Keratinocyte (primary cell): ENCODE data around the gene ADGRB2. TPM values are rescaled to one million over a fixed set of nuclear protein-coding genes. Genes with fewer than 3 reads are reported as not detected.

Source experiments
- DNase-seq: peaks from one replicate; pipeline ENCODE4 v3.0.0-alpha.2; 2011; ENCODE audit warnings: low read depth, missing footprints, low spot score
- FAIRE-seq: peaks from 2 replicates; lab custom pipeline; 2011; peaks lifted over from hg19 to GRCh38; lab: Jason Lieb, UNC
- H2AFZ ChIP-seq: 2 replicates; pipeline ENCODE4 v1.6.0; 2012; ENCODE audit warnings: low read length, control low read depth, inconsistent platforms; ENCODE audit not compliant: control insufficient read depth
- H3K27ac ChIP-seq: 2 replicates; pipeline ENCODE4 v1.5.1; 2011; ENCODE audit warnings: low read length; ENCODE audit not compliant: control insufficient read depth, insufficient read depth
- H3K27me3 ChIP-seq: 3 replicates; pipeline ENCODE4 v1.6.0; 2011; ENCODE audit warnings: low read length; ENCODE audit not compliant: control insufficient read depth, insufficient read depth; ENCODE audit errors: extremely low read depth
- H3K36me3 ChIP-seq, 2 experiments: 2 replicates in 1 of 2; 3 replicates in 1 of 2; pipeline ENCODE4 v1.5.1; 2011; ENCODE audit warnings: low read length in 2 of 2, mild to moderate bottlenecking in 1 of 2; ENCODE audit not compliant: control insufficient read depth in 2 of 2, insufficient read depth in 2 of 2; ENCODE audit errors: extremely low read depth in 1 of 2
- H3K4me1 ChIP-seq: 3 replicates; pipeline ENCODE4 v1.5.1; 2011; ENCODE audit warnings: low read length; ENCODE audit not compliant: control insufficient read depth, insufficient read depth; ENCODE audit errors: extremely low read depth
- H3K4me2 ChIP-seq: 3 replicates; pipeline ENCODE4 v1.6.0; 2011; ENCODE audit warnings: low read depth, low read length; ENCODE audit not compliant: control insufficient read depth, insufficient read depth; ENCODE audit errors: extremely low read depth
- H3K4me3 ChIP-seq, 3 experiments: fragments of 200-600 bp in 1 of 3; sonication (generic) in 1 of 3; 2 replicates in 2 of 3; 3 replicates in 1 of 3; pipeline ENCODE4 v1.5.1; 2011 to 2016; ENCODE audit warnings: low read length in 3 of 3, mild to moderate bottlenecking in 3 of 3, control low read depth in 2 of 3, inconsistent platforms in 1 of 3, low read depth in 1 of 3, mixed read lengths in 1 of 3, mixed run types in 1 of 3, moderate library complexity in 1 of 3; ENCODE audit not compliant: control insufficient read depth in 2 of 3, insufficient read depth in 2 of 3; ENCODE audit errors: extremely low read depth in 1 of 3
- H3K79me2 ChIP-seq: 2 replicates; pipeline ENCODE4 v1.6.0; 2012; ENCODE audit warnings: low read length; ENCODE audit not compliant: control insufficient read depth, insufficient read depth
- H3K9ac ChIP-seq: 3 replicates; pipeline ENCODE4 v1.6.0; 2011; ENCODE audit warnings: low read length; ENCODE audit not compliant: control insufficient read depth, insufficient read depth; ENCODE audit errors: extremely low read depth
- H3K9me1 ChIP-seq: 3 replicates; pipeline ENCODE4 v1.6.0; 2011; ENCODE audit warnings: low read length; ENCODE audit not compliant: control insufficient read depth, insufficient read depth; ENCODE audit errors: extremely low read depth
- H3K9me3 ChIP-seq: 2 replicates; pipeline ENCODE4 v1.5.1; 2012; ENCODE audit warnings: low read depth, low read length; ENCODE audit not compliant: control insufficient read depth
- H4K20me1 ChIP-seq: 3 replicates; pipeline ENCODE4 v1.6.0; 2011; ENCODE audit warnings: low read length; ENCODE audit not compliant: control insufficient read depth, insufficient read depth; ENCODE audit errors: extremely low read depth
- CTCF ChIP-seq, 3 experiments: IDR thresholded peaks in 1 of 3; conservative IDR thresholded peaks in 1 of 3; optimal IDR thresholded peaks in 1 of 3; 2 replicates in 2 of 3; 3 replicates in 1 of 3; pipeline versions ENCODE3 to v1.5.1; 2011; ENCODE audit warnings: low read length in 3 of 3, mild to moderate bottlenecking in 3 of 3, moderate library complexity in 2 of 3, control low read depth in 1 of 3, inconsistent platforms in 1 of 3; ENCODE audit not compliant: insufficient read depth in 2 of 3; ENCODE audit errors: extremely low read depth in 1 of 3
- EZH2 ChIP-seq: IDR thresholded peaks from one replicate; pipeline ENCODE4 v1.6.1; 2012; ENCODE audit warnings: inconsistent platforms, mild to moderate bottlenecking, low read length, moderate library complexity
- dilution Hi-C: fragments of 300-500 bp; cut with MboI; formaldehyde crosslinking; loops from one replicate; pipeline ENCODE4 v1.7.0; 2020; ENCODE audit warnings: low sequenced_read_pairs; ENCODE audit not compliant: extremely low pct_ligation_motif_present
- polyA plus RNA-seq, 5 experiments: library from polyadenylated mRNA; depleted of rRNA in 3 of 5; stranded (reverse) in 3 of 5; stranded (forward) in 1 of 5; unstranded in 1 of 5; fragments of >200 nt; gene quantifications; 1 replicate in 1 of 5; 2 replicates in 3 of 5; 3 replicates in 1 of 5; pipeline versions ENCODE4 v1.2.1 to v1.2.3, GENCODE V29; 2011 to 2012; ENCODE audit warnings: missing spikeins in 2 of 5, low read depth in 1 of 5, low replicate concordance in 1 of 5

ADGRB2 gene
- polyA plus RNA-seq, 1 donor (not counting 4 experiments of a cell fraction or from before 2014, with no cell fraction given), result 0.68 TPM

- Histone ChIP-seq H3K4me1 (peaks cover 2% of the 10 kb centered on the region), H3K27me3 (no peaks in the 10 kb centered on the region), H3K27ac (no peak overlapping the region), H3K36me3 (no peaks in the 10 kb centered on the region), H3K9ac (no peak overlapping the region), H2AFZ (no peak overlapping the region), H3K4me2 (no peak overlapping the region), H3K9me1 (no peaks in the 10 kb centered on the region), H3K9me3 (no peaks in the 10 kb centered on the region), H3K4me3 (no peak overlapping the region), H4K20me1 (no peaks in the 10 kb centered on the region), H3K79me2 (no peaks in the 10 kb centered on the region)
- no peak for FAIRE-seq
- dilution Hi-C loops, result no loop called here
- no peak for DNase-seq
- TF ChIP-seq CTCF (optimal IDR thresholded peaks at IDR 0.05 in 1 of 3, IDR thresholded peaks at IDR 0.05 in 1 of 3, conservative IDR thresholded peaks at IDR 0.05 in 1 of 3; ENCODE audit: extremely low read depth in 1 of 3, insufficient read depth in 2 of 3, low read length in 3 of 3) (no peak), EZH2 (no peak)
These were observed 18.6 kb upstream of the ADGRB2 start for GRCh38 chr1:31782421-31783410.

- H2AFZ ChIP-seq, result no peak overlapping the region
- no peaks in the 10 kb centered on the region for H3K79me2 ChIP-seq
- no peaks in the 10 kb centered on the region for H3K27me3 ChIP-seq
- H4K20me1 ChIP-seq, result no peaks in the 10 kb centered on the region
- dilution Hi-C loops, result no loop called here
- no peak overlapping the region for H3K4me3 ChIP-seq
- DNase-seq (no peak), FAIRE-seq (no peak)
- TF ChIP-seq CTCF (optimal IDR thresholded peaks at IDR 0.05 in 1 of 3, IDR thresholded peaks at IDR 0.05 in 1 of 3, conservative IDR thresholded peaks at IDR 0.05 in 1 of 3; ENCODE audit: extremely low read depth in 1 of 3, insufficient read depth in 2 of 3, low read length in 3 of 3) (no peak), EZH2 (no peak)
- no peak overlapping the region for H3K27ac ChIP-seq
- H3K4me2 ChIP-seq, result no peak overlapping the region
- no peaks in the 10 kb centered on the region for H3K36me3 ChIP-seq
- H3K9me3 ChIP-seq, result no peaks in the 10 kb centered on the region
- no peaks in the 10 kb centered on the region for H3K9me1 ChIP-seq
- no peaks in the 10 kb centered on the region for H3K4me1 ChIP-seq
- H3K9ac ChIP-seq, result no peak overlapping the region
These were observed 17.7 kb upstream of the ADGRB2 start for GRCh38 chr1:31781756-31782371.
